IMR-90 (cell line): Measurements from ENCODE around the gene FNIP2. TPM values are rescaled to one million over a fixed set of nuclear protein-coding genes. Genes with fewer than 3 reads are reported as not detected.

Experiments used
- ATAC-seq: fragments of 200-7000 bp; cut with Tn5 transposase; 2 replicates; pipeline ENCODE4 v1.9.1; 2020; ENCODE audit warnings: low read depth, mild to moderate bottlenecking, moderate library complexity
- BruUV-seq: library from RNA; stranded (reverse); fragments of 400-500 nt; replicated peaks from 2 replicates; lab custom pipeline; 2021; lab: Mats Ljungman, UMichigan
- CTCF ChIA-PET: fragments of 300-600 bp; formaldehyde crosslinking; extraction: SDS; loops from one replicate; lab custom pipeline; 2021; ENCODE audit warnings: antibody characterized with exemption; lab: Yijun Ruan, JAX
- POLR2A ChIA-PET: fragments of 300-600 bp; sonication (Branson Sonifier 250); formaldehyde crosslinking; loops from one replicate; lab custom pipeline; 2022; ENCODE audit warnings: antibody characterized with exemption; ENCODE audit not compliant: unreplicated experiment; lab: Charles Lee
- DNase-seq: peaks from one replicate; pipeline ENCODE4 v3.0.0; 2013
- H2AFZ ChIP-seq: replicated peaks from 2 replicates; pipeline ENCODE3; 2013; ENCODE audit warnings: low read length, mild to moderate bottlenecking; ENCODE audit not compliant: poor library complexity
- H2AK5ac ChIP-seq: 2 replicates; pipeline ENCODE4 v1.6.1; 2013; ENCODE audit warnings: low read depth, low read length, inconsistent platforms
- H2AK9ac ChIP-seq: replicated peaks from 2 replicates; pipeline ENCODE3; 2013; ENCODE audit warnings: mild to moderate bottlenecking, low read depth, low read length, moderate library complexity; ENCODE audit not compliant: poor library complexity
- H2BK120ac ChIP-seq: 2 replicates; pipeline ENCODE4 v1.6.1; 2013; ENCODE audit warnings: low read depth, low read length, inconsistent platforms
- H2BK15ac ChIP-seq: 3 replicates; pipeline ENCODE4 v1.6.1; 2013; ENCODE audit warnings: low read depth, low read length, inconsistent platforms
- H2BK20ac ChIP-seq: 2 replicates; pipeline ENCODE4 v1.6.1; 2013; ENCODE audit warnings: low read depth, mild to moderate bottlenecking, inconsistent platforms, low read length, moderate library complexity
- H2BK5ac ChIP-seq: 2 replicates; pipeline ENCODE4 v1.6.1; 2013; ENCODE audit warnings: mild to moderate bottlenecking, low read depth, low read length, inconsistent platforms; ENCODE audit not compliant: poor library complexity, severe bottlenecking
- H3K14ac ChIP-seq: replicated peaks from 2 replicates; pipeline ENCODE4 v1.6.1; 2013; ENCODE audit warnings: low read depth, low read length, inconsistent platforms
- H3K18ac ChIP-seq: 2 replicates; pipeline ENCODE4 v1.6.1; 2013; ENCODE audit warnings: low read depth, low read length, control low read depth
- H3K23ac ChIP-seq: 2 replicates; pipeline ENCODE4 v1.6.1; 2013; ENCODE audit warnings: low read depth, low read length, inconsistent platforms
- H3K27ac ChIP-seq: 2 replicates; pipeline ENCODE4 v1.5.1; 2013; ENCODE audit warnings: mild to moderate bottlenecking, control low read depth, low read length; ENCODE audit not compliant: insufficient read depth
- H3K27me3 ChIP-seq: 2 replicates; pipeline ENCODE4 v1.6.1; 2013; ENCODE audit warnings: low read length; ENCODE audit not compliant: control insufficient read depth, insufficient read depth
- H3K36me3 ChIP-seq: 2 replicates; pipeline ENCODE4 v1.6.1; 2013; ENCODE audit warnings: low read length, mixed read lengths; ENCODE audit not compliant: control insufficient read depth, insufficient read depth
- H3K4ac ChIP-seq: 2 replicates; pipeline ENCODE4 v1.6.1; 2013; ENCODE audit warnings: low read depth, low read length, inconsistent platforms
- H3K4me1 ChIP-seq: 2 replicates; pipeline ENCODE4 v1.6.1; 2013; ENCODE audit warnings: low read length, mixed read lengths; ENCODE audit not compliant: control insufficient read depth, insufficient read depth
- H3K4me2 ChIP-seq: 2 replicates; pipeline ENCODE4 v1.6.1; 2013; ENCODE audit warnings: low read depth, mild to moderate bottlenecking, control low read depth, low read length, moderate library complexity
- H3K4me3 ChIP-seq: 2 replicates; pipeline ENCODE4 v1.5.1; 2013; ENCODE audit warnings: low read depth, mild to moderate bottlenecking, control low read depth, low read length, moderate library complexity; ENCODE audit not compliant: insufficient read depth
- H3K56ac ChIP-seq: 2 replicates; pipeline ENCODE4 v1.6.1; 2013; ENCODE audit warnings: low read length, inconsistent platforms; ENCODE audit not compliant: insufficient read depth; ENCODE audit errors: extremely low read depth
- H3K79me1 ChIP-seq, 2 experiments: 2 replicates each; pipeline ENCODE4 v1.6.1; 2013; ENCODE audit warnings: low read length in 2 of 2, inconsistent platforms in 1 of 2, low read depth in 1 of 2
- H3K9ac ChIP-seq: 2 replicates; pipeline ENCODE4 v1.6.1; 2013; ENCODE audit warnings: low read depth, low read length, control low read depth
- H3K9me1 ChIP-seq: 2 replicates; pipeline ENCODE4 v1.6.1; 2013; ENCODE audit warnings: low read length, inconsistent platforms; ENCODE audit not compliant: insufficient read depth
- H3K9me3 ChIP-seq: 2 replicates; pipeline ENCODE4 v1.6.1; 2013; ENCODE audit warnings: low read length; ENCODE audit not compliant: control insufficient read depth, insufficient read depth
- H4K20me1 ChIP-seq: 2 replicates; pipeline ENCODE4 v1.6.1; 2013; ENCODE audit warnings: low read length, inconsistent platforms; ENCODE audit not compliant: insufficient read depth
- H4K5ac ChIP-seq: 2 replicates; pipeline ENCODE4 v1.6.1; 2013; ENCODE audit warnings: mild to moderate bottlenecking, low read depth, low read length, control low read depth
- H4K8ac ChIP-seq, 2 experiments: 2 replicates each; pipeline ENCODE4 v1.6.1; 2013; ENCODE audit warnings: low read depth in 2 of 2, low read length in 2 of 2, control low read depth in 1 of 2, inconsistent platforms in 1 of 2
- H4K91ac ChIP-seq: 2 replicates; pipeline ENCODE4 v1.6.1; 2013; ENCODE audit warnings: low read depth, low read length, inconsistent platforms; ENCODE audit not compliant: insufficient read depth
- BHLHE40 ChIP-seq: fragments of 150-350 bp; IDR thresholded peaks from 2 replicates; pipeline ENCODE4 v1.6.1; 2016; ENCODE audit warnings: mild to moderate bottlenecking, low read depth, low read length
- CEBPB ChIP-seq: IDR thresholded peaks from 2 replicates; pipeline ENCODE4 v1.6.1; 2012; ENCODE audit warnings: low read depth, low read length, improper control_type of control experiment
- CHD1 ChIP-seq: IDR thresholded peaks from 2 replicates; pipeline ENCODE4 v1.6.1; 2012; ENCODE audit warnings: low read depth, low read length, improper control_type of control experiment
- FOS ChIP-seq: fragments of 150-350 bp; IDR thresholded peaks from 2 replicates; pipeline ENCODE4 v1.6.1; 2016; ENCODE audit warnings: low read depth, low read length
- MAFK ChIP-seq: IDR thresholded peaks from 2 replicates; pipeline ENCODE4 v1.6.1; 2012; ENCODE audit warnings: low read depth, low read length, improper control_type of control experiment
- MAZ ChIP-seq: IDR thresholded peaks from 2 replicates; pipeline ENCODE4 v1.6.1; 2012; ENCODE audit warnings: low read depth, mild to moderate bottlenecking, low read length, improper control_type of control experiment, moderate library complexity, borderline replicate concordance
- MXI1 ChIP-seq: IDR thresholded peaks from 2 replicates; pipeline ENCODE4 v1.6.1; 2012; ENCODE audit warnings: low read depth, mild to moderate bottlenecking, low read length, moderate library complexity, borderline replicate concordance
- NFE2L2 ChIP-seq: fragments of 150-350 bp; IDR thresholded peaks from 2 replicates; pipeline ENCODE4 v1.6.1; 2016; ENCODE audit warnings: low read depth, mild to moderate bottlenecking, low read length
- POLR2A ChIP-seq: IDR thresholded peaks from 2 replicates; pipeline ENCODE4 v1.6.1; 2012; ENCODE audit warnings: mild to moderate bottlenecking, low read depth, low read length
- RAD21 ChIP-seq: IDR thresholded peaks from 2 replicates; pipeline ENCODE4 v1.6.1; 2012; ENCODE audit warnings: low read length, improper control_type of control experiment
- RCOR1 ChIP-seq: IDR thresholded peaks from 2 replicates; pipeline ENCODE4 v1.6.1; 2012; ENCODE audit warnings: mild to moderate bottlenecking, low read length, improper control_type of control experiment; ENCODE audit not compliant: insufficient replicate concordance
- RFX5 ChIP-seq: IDR thresholded peaks from 2 replicates; pipeline ENCODE4 v1.8.0; 2012; ENCODE audit warnings: low read depth, mild to moderate bottlenecking, low read length, moderate library complexity
- SMC3 ChIP-seq: fragments of 150-350 bp; IDR thresholded peaks from 2 replicates; pipeline ENCODE4 v1.6.1; 2016; ENCODE audit warnings: low read depth, mild to moderate bottlenecking, antibody characterized with exemption, low read length, moderate library complexity
- WGBS, 2 experiments: methylation state at CpG; one replicate each; pipeline versions ENCODE4 v1.1.5 to v1.1.7; 2013; ENCODE audit warnings: missing lambda C conversion rate in 2 of 2; ENCODE audit not compliant: insufficient read length in 1 of 2; ENCODE audit errors: extremely low coverage in 2 of 2; 5-methylcytosine and 5-hydroxymethylcytosine counted together
- dilution Hi-C: fragments of 300-500 bp; cut with HindIII; formaldehyde crosslinking; loops from one replicate; pipeline ENCODE4 v1.14.3; 2018; ENCODE audit warnings: low sequenced_read_pairs; ENCODE audit not compliant: unreplicated experiment
- in situ Hi-C: fragments of 300-500 bp; cut with MboI; formaldehyde crosslinking; loops from 3 replicates; pipeline ENCODE4 v1.14.3; 2019; ENCODE audit warnings: low sequenced_read_pairs, inconsistent platforms, mixed read lengths
- intact Hi-C: fragments of 100-400 bp; cut with micrococcal nuclease; formaldehyde crosslinking; loops from 2 replicates; pipeline ENCODE4 v1.10.0; 2022
- polyA plus RNA-seq, 3 experiments: library from polyadenylated mRNA; depleted of rRNA; stranded (reverse); fragments of >200 nt; gene quantifications; 2 replicates each; pipeline ENCODE4 v1.2.3, GENCODE V29; 2012; ENCODE audit warnings: low replicate concordance in 1 of 3
- total RNA-seq: library from RNA; depleted of rRNA; stranded (reverse); fragments of >200 nt; gene quantifications from 2 replicates; pipeline ENCODE4 v1.2.3, GENCODE V29; 2012
- TF ChIP-seq, protein P1 (sequence below): fragments of 150-350 bp; IDR thresholded peaks from 2 replicates; pipeline ENCODE4 v1.6.1; 2016; ENCODE audit warnings: low read depth, mild to moderate bottlenecking, low read length, moderate library complexity, borderline replicate concordance
- TF ChIP-seq, protein P2 (sequence below): fragments of 150-350 bp; IDR thresholded peaks from 2 replicates; pipeline ENCODE4 v1.6.1; 2017; ENCODE audit warnings: mild to moderate bottlenecking, antibody characterized with exemption, low read length, low read depth
- TF ChIP-seq, protein P3 (sequence below): conservative IDR thresholded peaks from 2 replicates; pipeline ENCODE4 v1.5.1; 2012; ENCODE audit warnings: mild to moderate bottlenecking, low read depth, low read length, improper control_type of control experiment

Gene FNIP2
- total and polyA plus RNA-seq, 2 of the 4 experiments (the other 2 are of a cell fraction): 4.7 to 24.6 TPM

DNA sequence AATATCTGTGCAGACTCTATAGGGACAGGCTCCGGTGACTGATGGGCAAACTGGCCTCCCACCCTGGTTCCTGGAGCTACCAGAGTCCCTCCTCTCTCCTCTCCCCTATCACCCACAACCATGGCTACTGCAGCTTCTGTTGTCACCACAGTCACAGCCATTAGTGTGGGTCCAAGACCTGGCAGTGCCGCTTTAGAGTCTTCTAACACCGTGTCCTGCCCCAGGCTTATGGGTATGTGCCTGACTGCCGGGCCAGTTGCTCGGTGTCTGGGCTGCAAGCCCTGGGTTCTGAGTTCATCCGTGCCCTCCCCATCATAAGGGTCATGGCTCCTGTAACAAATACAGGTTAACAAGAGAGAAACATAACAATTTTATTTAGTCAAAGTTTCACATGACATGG, 85.4 kb downstream of the FNIP2 start:
- ChIA-PET POLR2A (no interaction called here), CTCF (no interaction called here)
- DNase-seq (no peak), ATAC-seq (no peak)
- no peak overlapping the region for H3K18ac ChIP-seq
- no peaks in the 10 kb centered on the region for H4K20me1 ChIP-seq
- H3K9me1 ChIP-seq: no peaks in the 10 kb centered on the region
- H4K8ac ChIP-seq: no peak overlapping the region
- H3K36me3 ChIP-seq: 0 out of 2 replicates have a peak, but pooled peaks cover 2% of the 10 kb centered on the region
- H3K4ac ChIP-seq: no peak overlapping the region
- TF ChIP-seq, protein P1, sequence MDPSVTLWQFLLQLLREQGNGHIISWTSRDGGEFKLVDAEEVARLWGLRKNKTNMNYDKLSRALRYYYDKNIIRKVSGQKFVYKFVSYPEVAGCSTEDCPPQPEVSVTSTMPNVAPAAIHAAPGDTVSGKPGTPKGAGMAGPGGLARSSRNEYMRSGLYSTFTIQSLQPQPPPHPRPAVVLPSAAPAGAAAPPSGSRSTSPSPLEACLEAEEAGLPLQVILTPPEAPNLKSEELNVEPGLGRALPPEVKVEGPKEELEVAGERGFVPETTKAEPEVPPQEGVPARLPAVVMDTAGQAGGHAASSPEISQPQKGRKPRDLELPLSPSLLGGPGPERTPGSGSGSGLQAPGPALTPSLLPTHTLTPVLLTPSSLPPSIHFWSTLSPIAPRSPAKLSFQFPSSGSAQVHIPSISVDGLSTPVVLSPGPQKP: no peak
- TF ChIP-seq POLR2A: no peak
- TF ChIP-seq RAD21: no peak
- no peak for TF ChIP-seq MAFK
- no peak for TF ChIP-seq CEBPB
- TF ChIP-seq SMC3: no peak
- TF ChIP-seq, protein P2, sequence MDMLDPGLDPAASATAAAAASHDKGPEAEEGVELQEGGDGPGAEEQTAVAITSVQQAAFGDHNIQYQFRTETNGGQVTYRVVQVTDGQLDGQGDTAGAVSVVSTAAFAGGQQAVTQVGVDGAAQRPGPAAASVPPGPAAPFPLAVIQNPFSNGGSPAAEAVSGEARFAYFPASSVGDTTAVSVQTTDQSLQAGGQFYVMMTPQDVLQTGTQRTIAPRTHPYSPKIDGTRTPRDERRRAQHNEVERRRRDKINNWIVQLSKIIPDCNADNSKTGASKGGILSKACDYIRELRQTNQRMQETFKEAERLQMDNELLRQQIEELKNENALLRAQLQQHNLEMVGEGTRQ: no peak
- no peak for TF ChIP-seq MXI1
- TF ChIP-seq BHLHE40: no peak
- TF ChIP-seq MAZ: no peak
- no peak for TF ChIP-seq FOS
- no peak for TF ChIP-seq CHD1
- TF ChIP-seq RFX5: no peak
- no peak for TF ChIP-seq NFE2L2
- TF ChIP-seq, protein P3, sequence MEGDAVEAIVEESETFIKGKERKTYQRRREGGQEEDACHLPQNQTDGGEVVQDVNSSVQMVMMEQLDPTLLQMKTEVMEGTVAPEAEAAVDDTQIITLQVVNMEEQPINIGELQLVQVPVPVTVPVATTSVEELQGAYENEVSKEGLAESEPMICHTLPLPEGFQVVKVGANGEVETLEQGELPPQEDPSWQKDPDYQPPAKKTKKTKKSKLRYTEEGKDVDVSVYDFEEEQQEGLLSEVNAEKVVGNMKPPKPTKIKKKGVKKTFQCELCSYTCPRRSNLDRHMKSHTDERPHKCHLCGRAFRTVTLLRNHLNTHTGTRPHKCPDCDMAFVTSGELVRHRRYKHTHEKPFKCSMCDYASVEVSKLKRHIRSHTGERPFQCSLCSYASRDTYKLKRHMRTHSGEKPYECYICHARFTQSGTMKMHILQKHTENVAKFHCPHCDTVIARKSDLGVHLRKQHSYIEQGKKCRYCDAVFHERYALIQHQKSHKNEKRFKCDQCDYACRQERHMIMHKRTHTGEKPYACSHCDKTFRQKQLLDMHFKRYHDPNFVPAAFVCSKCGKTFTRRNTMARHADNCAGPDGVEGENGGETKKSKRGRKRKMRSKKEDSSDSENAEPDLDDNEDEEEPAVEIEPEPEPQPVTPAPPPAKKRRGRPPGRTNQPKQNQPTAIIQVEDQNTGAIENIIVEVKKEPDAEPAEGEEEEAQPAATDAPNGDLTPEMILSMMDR: no peak
- TF ChIP-seq RCOR1: no peak
- H3K9ac ChIP-seq: no peak overlapping the region
- H3K4me1 ChIP-seq: no peaks in the 10 kb centered on the region
- H2AK9ac ChIP-seq: no peak overlapping the region
- H3K4me2 ChIP-seq: no peak overlapping the region
- H3K27ac ChIP-seq: no peak overlapping the region
- no peaks in the 10 kb centered on the region for H3K9me3 ChIP-seq
- 80% methylated on average over 1 of the region's 6 CpGs; no CpG with 5 or more reads in 1 of the 2 experiments for WGBS, 2 experiments
- H2BK5ac ChIP-seq: no peak overlapping the region
- in situ Hi-C loops: no loop called here
- dilution Hi-C loops: no loop called here
- H2BK120ac ChIP-seq: no peak overlapping the region
- no peak overlapping the region for H2AFZ ChIP-seq
- H2BK15ac ChIP-seq: no peak overlapping the region
- H2AK5ac ChIP-seq: no peak overlapping the region
- peaks cover 0 to 3% of the 10 kb centered on the region in 2 experiments; a peak in 1 of 4 replicates for H3K79me1 ChIP-seq
- no peak overlapping the region for H4K5ac ChIP-seq
- no peaks in the 10 kb centered on the region for H3K27me3 ChIP-seq
- H3K23ac ChIP-seq: no peak overlapping the region
- no peak overlapping the region for H2BK20ac ChIP-seq
- BruUV-seq: no TSS peak
- H3K4me3 ChIP-seq: no peak overlapping the region
- H3K14ac ChIP-seq: no peak overlapping the region
- intact Hi-C loops: loop anchor here (10.0 kb wide), 1 partner anchor 511 kb away; no protein-coding TSS in a partner anchor
- H3K56ac ChIP-seq: no peak overlapping the region
- H4K91ac ChIP-seq: no peak overlapping the region
